ENCODE results near the gene GNG13. TPM values are rescaled to one million over a fixed set of nuclear protein-coding genes. Genes with fewer than 3 reads are reported as not detected.
"Not testable (repeated sequence)": the region's sequence is repeated elsewhere in the genome, so short reads cannot be mapped to it uniquely, and the experiment has no call there.

Gene GNG13
- total RNA-seq, 2 donors from 2014 or later: not detected

DNA sequence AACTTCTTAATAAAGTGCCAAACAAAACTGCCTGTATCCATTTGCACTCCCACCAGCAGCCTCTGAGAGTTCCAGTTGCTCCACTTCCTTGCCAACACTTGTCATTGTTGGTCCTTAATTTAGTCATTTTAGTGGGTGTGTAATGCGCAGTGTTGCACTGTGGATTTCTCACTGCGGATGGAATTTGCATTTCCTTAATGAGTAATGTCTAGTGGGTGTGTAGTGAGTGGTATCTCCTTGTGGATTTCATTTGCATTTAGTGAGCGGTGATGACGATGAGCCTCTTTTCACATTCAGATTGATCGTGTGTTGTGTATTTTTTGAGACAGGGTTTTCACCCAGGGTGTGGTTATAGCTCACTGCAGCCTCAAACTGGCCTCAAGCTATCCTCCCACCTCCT lies 44.1 kb downstream of the GNG13 start:
- H3K36me3 ChIP-seq: no peaks in the 10 kb centered on the region
- no peaks in the 10 kb centered on the region for H3K27me3 ChIP-seq (replicated peaks; ENCODE audit: insufficient read depth)
- H3K27ac ChIP-seq: no peak overlapping the region
- H3K4me3 ChIP-seq: no peak overlapping the region
- no peak for ATAC-seq (ENCODE audit: insufficient number of reproducible peaks, low FRiP score, low read depth)
- TF ChIP-seq, protein P1, sequence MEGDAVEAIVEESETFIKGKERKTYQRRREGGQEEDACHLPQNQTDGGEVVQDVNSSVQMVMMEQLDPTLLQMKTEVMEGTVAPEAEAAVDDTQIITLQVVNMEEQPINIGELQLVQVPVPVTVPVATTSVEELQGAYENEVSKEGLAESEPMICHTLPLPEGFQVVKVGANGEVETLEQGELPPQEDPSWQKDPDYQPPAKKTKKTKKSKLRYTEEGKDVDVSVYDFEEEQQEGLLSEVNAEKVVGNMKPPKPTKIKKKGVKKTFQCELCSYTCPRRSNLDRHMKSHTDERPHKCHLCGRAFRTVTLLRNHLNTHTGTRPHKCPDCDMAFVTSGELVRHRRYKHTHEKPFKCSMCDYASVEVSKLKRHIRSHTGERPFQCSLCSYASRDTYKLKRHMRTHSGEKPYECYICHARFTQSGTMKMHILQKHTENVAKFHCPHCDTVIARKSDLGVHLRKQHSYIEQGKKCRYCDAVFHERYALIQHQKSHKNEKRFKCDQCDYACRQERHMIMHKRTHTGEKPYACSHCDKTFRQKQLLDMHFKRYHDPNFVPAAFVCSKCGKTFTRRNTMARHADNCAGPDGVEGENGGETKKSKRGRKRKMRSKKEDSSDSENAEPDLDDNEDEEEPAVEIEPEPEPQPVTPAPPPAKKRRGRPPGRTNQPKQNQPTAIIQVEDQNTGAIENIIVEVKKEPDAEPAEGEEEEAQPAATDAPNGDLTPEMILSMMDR (IDR thresholded peaks at IDR 0.05): no peak
- no peaks in the 10 kb centered on the region for H3K4me1 ChIP-seq (ENCODE audit: control insufficient read depth in 1 of 2, low read depth in 2 of 2)
- no peak for DNase-seq (ENCODE audit: low spot score)
- H3K9me3 ChIP-seq: no peaks in the 10 kb centered on the region

DNA sequence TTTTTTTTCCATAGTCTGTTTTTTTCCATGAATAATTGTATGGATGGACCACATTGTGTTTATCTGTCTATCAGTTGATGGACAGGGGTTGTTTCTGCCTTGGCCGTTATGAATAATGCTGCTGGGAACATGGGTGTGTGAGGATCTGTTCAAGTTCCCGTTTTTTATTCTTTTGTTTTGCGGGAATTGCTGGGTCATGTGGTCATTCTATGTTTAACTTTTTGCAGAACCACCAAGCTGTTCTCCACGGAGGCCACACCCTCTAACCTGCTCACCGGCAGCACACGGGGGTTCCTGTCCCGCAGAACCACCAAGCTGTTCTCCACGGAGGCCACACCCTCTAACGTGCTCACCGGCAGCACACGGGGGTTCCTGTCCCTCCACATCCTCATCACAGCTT lies 45.9 kb downstream of the GNG13 start:
- TF ChIP-seq, protein P1 (IDR thresholded peaks at IDR 0.05): no peak
- no peaks in the 10 kb centered on the region for H3K9me3 ChIP-seq
- DNase-seq (ENCODE audit: low spot score) (no peak), ATAC-seq (ENCODE audit: insufficient number of reproducible peaks, low FRiP score, low read depth) (no peak)
- H3K4me1 ChIP-seq (ENCODE audit: control insufficient read depth in 1 of 2, low read depth in 2 of 2): no peaks in the 10 kb centered on the region
- no peak overlapping the region for H3K27ac ChIP-seq
- no peaks in the 10 kb centered on the region for H3K27me3 ChIP-seq (replicated peaks; ENCODE audit: insufficient read depth)
- no peak overlapping the region for H3K4me3 ChIP-seq
- no peaks in the 10 kb centered on the region for H3K36me3 ChIP-seq

DNA sequence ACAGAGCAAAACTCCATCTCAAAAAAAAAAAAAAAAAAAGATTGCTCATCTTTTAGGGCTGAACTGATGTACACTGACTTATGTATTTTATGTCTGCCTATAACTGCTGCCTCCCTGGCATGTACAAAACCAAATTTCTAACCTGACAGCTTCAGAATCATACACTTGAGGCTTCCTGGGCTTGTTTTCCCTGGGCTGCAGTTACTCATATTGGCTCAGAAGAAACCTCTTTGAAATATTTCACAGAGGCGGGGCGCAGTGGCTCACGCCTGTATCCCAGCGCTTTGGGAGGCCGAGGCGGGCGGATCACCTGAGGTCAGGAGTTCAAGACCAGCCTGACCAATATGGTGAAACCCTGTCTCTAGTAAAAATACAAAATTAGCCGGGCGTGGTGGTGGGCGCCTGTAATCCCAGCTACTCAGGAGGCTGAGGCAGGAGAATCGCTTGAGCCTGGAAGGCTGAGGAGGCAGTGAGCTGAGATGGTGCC lies 46.4 kb downstream of the GNG13 start:
- not testable (repeated sequence) for H3K27me3 ChIP-seq (replicated peaks; ENCODE audit: insufficient read depth); ATAC-seq (ENCODE audit: insufficient number of reproducible peaks, low FRiP score, low read depth); H3K4me3 ChIP-seq; H3K9me3 ChIP-seq; DNase-seq (ENCODE audit: low spot score); H3K4me1 ChIP-seq (ENCODE audit: control insufficient read depth in 1 of 2, low read depth in 2 of 2); H3K36me3 ChIP-seq; H3K27ac ChIP-seq

DNA sequence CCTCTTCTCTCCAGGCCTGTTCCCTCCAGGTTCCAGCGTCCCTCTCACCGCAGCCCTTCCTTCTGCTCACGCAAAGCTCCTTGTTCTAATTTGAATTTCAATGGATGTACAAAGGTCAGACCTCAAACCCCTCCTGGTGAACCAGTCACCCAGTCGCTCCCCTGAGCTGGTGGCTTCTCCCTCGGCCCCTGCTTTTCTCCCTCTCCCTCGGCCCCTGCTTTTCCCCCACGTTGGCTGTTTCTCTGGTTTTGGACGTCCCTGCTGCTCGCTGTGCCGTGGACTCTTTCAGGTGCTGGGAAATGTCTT lies 48.6 kb downstream of the GNG13 start:
- H3K4me3 ChIP-seq: no peak overlapping the region
- ATAC-seq (ENCODE audit: insufficient number of reproducible peaks, low FRiP score, low read depth) (no peak), DNase-seq (ENCODE audit: low spot score) (no peak)
- TF ChIP-seq, protein P1 (IDR thresholded peaks at IDR 0.05): no peak
- no peaks in the 10 kb centered on the region for H3K9me3 ChIP-seq
- no peak overlapping the region for H3K27ac ChIP-seq
- no peaks in the 10 kb centered on the region for H3K36me3 ChIP-seq
- H3K27me3 ChIP-seq (replicated peaks; ENCODE audit: insufficient read depth): no peaks in the 10 kb centered on the region
- H3K4me1 ChIP-seq (ENCODE audit: control insufficient read depth in 1 of 2, low read depth in 2 of 2): no peaks in the 10 kb centered on the region

DNA sequence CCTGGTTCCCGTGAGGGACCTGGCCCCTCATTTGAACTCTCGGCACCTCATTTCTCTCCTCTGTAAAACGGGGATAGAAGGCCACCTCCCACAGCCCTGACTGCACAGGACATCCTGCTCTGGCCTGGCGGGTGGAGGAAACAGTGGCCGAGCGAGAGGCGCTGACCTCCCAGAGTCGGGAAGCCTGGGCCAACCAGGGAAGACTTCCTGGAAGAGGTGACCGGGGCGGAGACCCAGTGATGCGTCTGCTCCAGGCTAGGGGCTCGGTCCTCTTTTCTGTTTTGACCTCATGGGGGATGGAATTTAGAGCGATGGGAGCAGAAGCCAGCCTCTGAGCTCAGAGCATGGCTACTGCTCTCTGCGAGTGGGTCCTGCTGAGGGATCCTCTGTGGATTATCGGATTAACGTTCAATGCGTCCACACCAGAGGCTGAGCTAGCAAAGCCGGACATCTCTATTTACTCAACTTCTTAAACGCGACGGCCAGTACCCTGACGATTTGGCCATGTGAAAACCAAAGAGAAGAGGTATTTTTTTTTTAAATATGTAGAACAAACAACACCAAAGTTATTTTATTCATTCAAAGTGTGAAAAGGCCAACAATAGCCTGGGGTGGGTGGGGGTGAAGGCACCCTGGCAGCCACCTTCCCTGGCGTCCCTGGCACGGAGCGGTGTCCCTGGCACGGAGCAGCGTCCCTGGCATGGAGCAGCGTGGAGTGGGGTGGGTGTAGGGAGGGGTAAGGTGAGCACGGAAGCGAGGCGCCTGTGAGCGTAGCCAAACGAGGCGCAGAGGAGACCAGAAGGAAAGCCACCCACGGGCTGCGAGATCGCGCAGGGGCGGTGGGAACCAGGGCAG lies 49.2 kb downstream of the GNG13 start:
- DNase-seq (ENCODE audit: low spot score): no peak
- Histone ChIP-seq H3K27ac (no peak overlapping the region), H3K27me3 (replicated peaks; ENCODE audit: insufficient read depth) (no peaks in the 10 kb centered on the region), H3K4me3 (no peak overlapping the region), H3K36me3 (no peaks in the 10 kb centered on the region), H3K4me1 (ENCODE audit: control insufficient read depth in 1 of 2, low read depth in 2 of 2) (no peaks in the 10 kb centered on the region), H3K9me3 (no peaks in the 10 kb centered on the region)
- ATAC-seq (ENCODE audit: insufficient number of reproducible peaks, low FRiP score, low read depth): no peak
- TF ChIP-seq, protein P1 (IDR thresholded peaks at IDR 0.05): no peak

DNA sequence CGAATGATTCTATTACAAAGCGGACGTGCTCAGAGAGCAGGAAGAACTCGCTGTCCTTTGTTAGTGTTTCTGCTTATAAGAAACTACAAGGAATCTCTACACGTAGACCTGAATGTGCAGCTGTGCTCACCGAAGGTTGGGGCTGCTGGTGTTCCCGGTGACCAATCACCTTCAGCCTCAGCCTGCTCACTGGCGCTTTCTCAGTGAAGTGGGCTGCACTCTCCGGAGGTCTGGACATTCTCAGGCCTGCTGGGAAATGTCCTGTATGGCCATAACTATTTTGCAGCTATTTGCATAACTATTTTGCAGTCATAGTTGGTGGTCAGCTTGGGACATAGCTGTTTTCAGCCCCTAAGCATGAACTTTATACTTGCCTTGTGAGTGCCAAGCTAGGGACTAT lies 50.0 kb downstream of the GNG13 start:
- no peak for DNase-seq (ENCODE audit: low spot score)
- H3K27me3 ChIP-seq (replicated peaks; ENCODE audit: insufficient read depth): no peaks in the 10 kb centered on the region
- no peaks in the 10 kb centered on the region for H3K36me3 ChIP-seq
- H3K9me3 ChIP-seq: no peaks in the 10 kb centered on the region
- H3K27ac ChIP-seq: no peak overlapping the region
- H3K4me1 ChIP-seq (ENCODE audit: control insufficient read depth in 1 of 2, low read depth in 2 of 2): no peaks in the 10 kb centered on the region
- no peak overlapping the region for H3K4me3 ChIP-seq
- no peak for ATAC-seq (ENCODE audit: insufficient number of reproducible peaks, low FRiP score, low read depth)
- TF ChIP-seq, protein P1 (IDR thresholded peaks at IDR 0.05): no peak

Measured in thoracic aorta (tissue), 2 donors.